MCF 10A (cell line): ENCODE results near the gene C1orf141. TPM values are rescaled to one million over a fixed set of nuclear protein-coding genes. Genes with fewer than 3 reads are reported as not detected.
"Not testable (repeated sequence)": the region's sequence is repeated elsewhere in the genome, so short reads cannot be mapped to it uniquely, and the experiment has no call there.

ENCODE experiments used
- BruUV-seq: library from RNA; stranded (reverse); fragments of 400-500 nt; replicated peaks from 2 replicates; lab custom pipeline; 2021; lab: Mats Ljungman, UMichigan
- CTCF ChIA-PET: fragments of 300-600 bp; sonication (Branson Sonifier 250); formaldehyde crosslinking; extraction: SDS; loops from one replicate; lab custom pipeline; 2021; ENCODE audit warnings: antibody characterized with exemption, inconsistent platforms; lab: Yijun Ruan, JAX
- POLR2A ChIA-PET: fragments of 300-600, 350-650 bp; sonication (Branson Sonifier 250); formaldehyde crosslinking; extraction: SDS; loops from one replicate; lab custom pipeline; 2020; ENCODE audit warnings: antibody characterized with exemption, inconsistent platforms; lab: Yijun Ruan, JAX
- DNase-seq: peaks from one replicate; pipeline ENCODE4 v3.0.0-alpha.2; 2018; ENCODE audit not compliant: unreplicated experiment
- H3K27ac Mint-ChIP-seq: one replicate; pipeline ENCODE4 v1.8.0; 2022; ENCODE audit warnings: mild to moderate bottlenecking, low read depth, mixed read lengths; ENCODE audit not compliant: unreplicated experiment
- H3K27me3 Mint-ChIP-seq: one replicate; pipeline ENCODE4 v1.8.0; 2022; ENCODE audit warnings: mixed read lengths; ENCODE audit not compliant: insufficient read depth, unreplicated experiment
- H3K36me3 Mint-ChIP-seq: one replicate; pipeline ENCODE4 v1.8.0; 2022; ENCODE audit warnings: mild to moderate bottlenecking, moderate library complexity, mixed read lengths; ENCODE audit not compliant: insufficient read depth, unreplicated experiment
- H3K4me1 Mint-ChIP-seq: one replicate; pipeline ENCODE4 v1.8.0; 2022; ENCODE audit warnings: mixed read lengths; ENCODE audit not compliant: insufficient read depth, unreplicated experiment
- H3K4me3 Mint-ChIP-seq: one replicate; pipeline ENCODE4 v1.8.0; 2022; ENCODE audit warnings: mild to moderate bottlenecking, moderate library complexity, mixed read lengths; ENCODE audit not compliant: unreplicated experiment
- H3K9me3 Mint-ChIP-seq: one replicate; pipeline ENCODE4 v1.8.0; 2022; ENCODE audit warnings: mixed read lengths; ENCODE audit not compliant: unreplicated experiment
- intact Hi-C: fragments of 100-400 bp; cut with micrococcal nuclease; formaldehyde crosslinking; loops from 2 replicates; pipeline ENCODE4 v1.14.1; 2022
- total RNA-seq: library from RNA; stranded (reverse); gene quantifications from 2 replicates; pipeline ENCODE4 v1.2.3, GENCODE V29; 2022
- TF ChIP-seq, protein P1 (sequence below): fragments of 200-600 bp; IDR thresholded peaks from one replicate; pipeline ENCODE4 v1.8.0; 2022; ENCODE audit warnings: antibody characterized with exemption, mild to moderate bottlenecking; ENCODE audit not compliant: unreplicated experiment

Gene C1orf141
- total RNA-seq, 1 experiment from 2014 or later = not detected

DNA sequence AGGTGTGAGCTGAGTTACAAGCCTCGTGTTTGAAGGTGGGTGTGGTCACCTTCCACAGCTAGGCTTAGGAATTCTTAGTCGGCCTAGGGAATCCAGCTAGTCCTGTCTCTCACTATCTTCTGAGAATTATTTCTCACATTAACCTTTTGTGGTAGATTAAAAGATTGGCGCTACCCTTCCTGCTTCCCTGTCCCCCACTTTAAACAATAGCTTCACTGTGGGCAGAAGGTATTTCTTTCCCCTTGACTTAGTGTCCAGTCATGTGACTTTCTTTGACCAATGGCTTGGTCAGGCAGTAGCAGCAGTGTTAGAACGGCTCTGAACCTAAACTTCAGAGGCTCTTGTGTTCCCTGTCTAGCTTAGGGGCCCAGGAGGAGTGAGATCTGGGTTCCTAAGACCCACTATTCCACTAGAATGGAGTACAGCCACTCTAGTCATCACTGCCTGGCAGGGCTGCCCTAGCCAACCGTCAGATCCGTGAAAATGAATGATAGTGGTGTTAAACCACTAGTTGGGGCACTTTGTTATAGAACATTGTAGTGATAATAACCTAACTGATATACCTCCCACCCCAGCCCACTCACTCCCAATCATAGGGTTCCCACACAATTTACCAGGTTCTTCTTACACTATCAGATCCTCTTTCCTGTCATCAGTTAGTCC, 13.9 kb upstream of the C1orf141 start:
- CTCF ChIA-PET = interaction anchor here (0.6 to 6.3 kb wide), 65 partner anchors 9 to 1257 kb away, joined by 3 to 193 read pairs (median 5); partner anchors contain the start of genes C1orf141, IL23R and SLC35D1
- H3K9me3 Mint-ChIP-seq = no peaks in the 10 kb centered on the region
- TF ChIP-seq, protein P1, sequence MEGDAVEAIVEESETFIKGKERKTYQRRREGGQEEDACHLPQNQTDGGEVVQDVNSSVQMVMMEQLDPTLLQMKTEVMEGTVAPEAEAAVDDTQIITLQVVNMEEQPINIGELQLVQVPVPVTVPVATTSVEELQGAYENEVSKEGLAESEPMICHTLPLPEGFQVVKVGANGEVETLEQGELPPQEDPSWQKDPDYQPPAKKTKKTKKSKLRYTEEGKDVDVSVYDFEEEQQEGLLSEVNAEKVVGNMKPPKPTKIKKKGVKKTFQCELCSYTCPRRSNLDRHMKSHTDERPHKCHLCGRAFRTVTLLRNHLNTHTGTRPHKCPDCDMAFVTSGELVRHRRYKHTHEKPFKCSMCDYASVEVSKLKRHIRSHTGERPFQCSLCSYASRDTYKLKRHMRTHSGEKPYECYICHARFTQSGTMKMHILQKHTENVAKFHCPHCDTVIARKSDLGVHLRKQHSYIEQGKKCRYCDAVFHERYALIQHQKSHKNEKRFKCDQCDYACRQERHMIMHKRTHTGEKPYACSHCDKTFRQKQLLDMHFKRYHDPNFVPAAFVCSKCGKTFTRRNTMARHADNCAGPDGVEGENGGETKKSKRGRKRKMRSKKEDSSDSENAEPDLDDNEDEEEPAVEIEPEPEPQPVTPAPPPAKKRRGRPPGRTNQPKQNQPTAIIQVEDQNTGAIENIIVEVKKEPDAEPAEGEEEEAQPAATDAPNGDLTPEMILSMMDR = no peak
- no peaks in the 10 kb centered on the region for H3K36me3 Mint-ChIP-seq
- no TSS peak for BruUV-seq
- no peak overlapping the region for H3K4me3 Mint-ChIP-seq
- DNase-seq = no peak
- peaks cover 27% of the 10 kb centered on the region for H3K27me3 Mint-ChIP-seq
- H3K4me1 Mint-ChIP-seq = peaks cover 14% of the 10 kb centered on the region
- intact Hi-C loops = loop anchor here (1.0 to 10.0 kb wide), 4 partner anchors 95 to 383 kb away; no protein-coding TSS in a partner anchor
- POLR2A ChIA-PET = interaction anchor here (0.8 to 3.2 kb wide), 11 partner anchors 14 to 170 kb away, joined by 3 to 33 read pairs (median 4); partner anchors contain the start of gene SLC35D1
- peak overlapping the region; percentile 14 for H3K27ac Mint-ChIP-seq

DNA sequence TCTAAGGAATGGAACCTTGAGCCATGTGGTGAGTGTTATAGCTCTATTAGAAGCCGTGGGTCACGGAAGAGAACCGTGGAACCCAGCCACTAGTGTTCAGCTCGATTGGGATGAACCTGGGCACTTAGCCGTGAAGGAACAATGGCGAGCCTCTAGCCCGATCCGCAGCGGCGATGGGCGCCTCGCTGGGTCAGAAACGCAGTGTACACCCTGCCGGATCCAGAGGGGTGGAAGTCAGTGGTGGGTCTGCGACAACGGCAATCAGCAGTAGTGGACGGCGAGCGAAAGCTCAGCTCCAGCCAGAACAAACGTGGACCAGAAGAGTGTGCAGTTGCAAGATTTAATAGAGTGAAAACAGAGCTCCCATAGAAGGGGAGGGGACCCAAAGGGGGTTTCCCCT, 13.2 kb upstream of the C1orf141 start:
- H3K36me3 Mint-ChIP-seq, DNase-seq, H3K4me3 Mint-ChIP-seq, H3K27ac Mint-ChIP-seq, H3K9me3 Mint-ChIP-seq, BruUV-seq: not testable (repeated sequence)
- peaks cover 14% of the 10 kb centered on the region for H3K4me1 Mint-ChIP-seq
- H3K27me3 Mint-ChIP-seq = peaks cover 20% of the 10 kb centered on the region
- POLR2A ChIA-PET = interaction anchor here (0.7 to 3.2 kb wide), 8 partner anchors 15 to 169 kb away, joined by 3 to 33 read pairs (median 4); partner anchors contain the start of gene SLC35D1
- intact Hi-C loops = loop anchor here (10.0 kb wide), 1 partner anchor 357 kb away; no protein-coding TSS in a partner anchor
- CTCF ChIA-PET = interaction anchor here (0.6 to 6.3 kb wide), 42 partner anchors 8 to 383 kb away, joined by 3 to 193 read pairs (median 7); partner anchors contain the start of genes C1orf141, IL23R and SLC35D1

DNA sequence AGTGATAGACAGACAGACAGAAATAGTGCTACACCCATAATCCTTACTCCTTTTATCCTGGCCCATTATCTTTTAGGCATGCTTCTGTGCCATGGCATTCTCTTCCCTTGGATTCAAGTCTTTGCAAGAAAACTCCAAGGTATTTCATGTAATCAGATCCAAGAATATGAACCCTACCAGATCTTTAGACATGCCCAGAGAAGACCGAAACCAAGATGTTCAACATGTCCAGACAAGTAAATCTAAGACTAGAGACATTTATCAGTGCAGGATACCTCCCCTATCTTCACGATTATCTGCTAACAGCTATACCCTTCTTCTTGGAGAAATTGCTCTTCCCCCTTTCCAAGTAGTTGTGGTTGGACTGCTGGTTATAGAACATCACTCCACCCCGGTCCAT, 11.8 kb upstream of the C1orf141 start:
- H3K9me3 Mint-ChIP-seq = no peaks in the 10 kb centered on the region
- no peaks in the 10 kb centered on the region for H3K36me3 Mint-ChIP-seq
- DNase-seq = no peak
- H3K4me3 Mint-ChIP-seq = no peak overlapping the region
- intact Hi-C loops = loop anchor here (10.0 kb wide), 1 partner anchor 358 kb away; no protein-coding TSS in a partner anchor
- H3K27me3 Mint-ChIP-seq = peaks cover 6% of the 10 kb centered on the region
- TF ChIP-seq, protein P1 = no peak
- no TSS peak for BruUV-seq
- ChIA-PET POLR2A (interaction anchor here (0.6 kb wide), 1 partner anchor 94 kb away, joined by 5 read pairs; no protein-coding TSS in a partner anchor), CTCF (interaction anchor here (0.7 to 6.3 kb wide), 4 partner anchors 67 to 152 kb away, joined by 3 to 193 read pairs (median 5); no protein-coding TSS in a partner anchor)
- H3K27ac Mint-ChIP-seq = peak overlapping the region; percentile 16
- H3K4me1 Mint-ChIP-seq = peaks cover 14% of the 10 kb centered on the region

- TF ChIP-seq, protein P1 = no peak
- Mint-ChIP-seq H3K9me3 (no peaks in the 10 kb centered on the region), H3K27me3 (peaks cover 2% of the 10 kb centered on the region), H3K4me1 (peaks cover 14% of the 10 kb centered on the region), H3K36me3 (no peaks in the 10 kb centered on the region), H3K4me3 (no peak overlapping the region), H3K27ac (peak overlapping the region; percentile 16)
- CTCF ChIA-PET = interaction anchor here (0.7 to 6.3 kb wide), 6 partner anchors 18 to 151 kb away, joined by 3 to 193 read pairs (median 4); no protein-coding TSS in a partner anchor
- DNase-seq = no peak
- intact Hi-C loops = loop anchor here (10.0 kb wide), 1 partner anchor 359 kb away; no protein-coding TSS in a partner anchor
- no TSS peak for BruUV-seq
- POLR2A ChIA-PET = interaction anchor here (0.6 to 1.0 kb wide), 2 partner anchors 68 to 93 kb away, joined by 3 to 5 read pairs; no protein-coding TSS in a partner anchor
Measured at GRCh38 chr1:67146101-67146500, 11.3 kb upstream of the C1orf141 start.
